MM.1S (cell line): ENCODE data around the gene FAM120A.

Source experiments
- DNase-seq: peaks from one replicate; pipeline ENCODE4 v3.0.0-alpha.2; 2015
- H2AFZ ChIP-seq: fragments of 300-600 bp; sonication (generic); 2 replicates; pipeline ENCODE4 v1.6.0; 2016; ENCODE audit warnings: antibody characterized with exemption, low read length
- H3F3A ChIP-seq: fragments of 300-600 bp; sonication (generic); 2 replicates; pipeline ENCODE4 v1.6.1; 2016; ENCODE audit warnings: mild to moderate bottlenecking, antibody characterized with exemption, low read length, moderate library complexity, mixed read lengths; ENCODE audit not compliant: insufficient read depth
- H3K27ac ChIP-seq: fragments of 300-600 bp; sonication (generic); 2 replicates; pipeline ENCODE4 v1.5.1; 2016; ENCODE audit warnings: mild to moderate bottlenecking, low read length
- H3K27me3 ChIP-seq: fragments of 300-600 bp; sonication (generic); replicated peaks from 2 replicates; pipeline ENCODE4 v1.6.0; 2016; ENCODE audit warnings: low read length; ENCODE audit not compliant: insufficient read depth
- H3K36me3 ChIP-seq: fragments of 300-600 bp; sonication (generic); replicated peaks from 2 replicates; pipeline ENCODE4 v1.6.1; 2016; ENCODE audit warnings: mild to moderate bottlenecking, low read length, mixed read lengths; ENCODE audit not compliant: insufficient read depth
- H3K4me1 ChIP-seq: fragments of 300-600 bp; sonication (generic); 2 replicates; pipeline ENCODE4 v1.6.1; 2016; ENCODE audit warnings: low read length, mixed read lengths
- H3K4me2 ChIP-seq: fragments of 300-600 bp; sonication (generic); 2 replicates; pipeline ENCODE4 v1.6.0; 2016; ENCODE audit warnings: low read depth, low read length
- H3K4me3 ChIP-seq: fragments of 300-600 bp; sonication (generic); 2 replicates; pipeline ENCODE4 v1.5.1; 2016; ENCODE audit warnings: low read length, mixed read lengths
- H3K79me2 ChIP-seq: fragments of 300-600 bp; sonication (generic); 2 replicates; pipeline ENCODE4 v1.6.1; 2016; ENCODE audit warnings: mixed run types, low read length, mixed read lengths
- H3K9ac ChIP-seq: fragments of 300-600 bp; sonication (generic); 2 replicates; pipeline ENCODE4 v1.6.1; 2016; ENCODE audit warnings: low read length, mixed read lengths
- H3K9me2 ChIP-seq: fragments of 300-600 bp; sonication (generic); replicated peaks from 2 replicates; pipeline ENCODE4 v1.6.1; 2016; ENCODE audit warnings: mild to moderate bottlenecking, low read length, mixed read lengths; ENCODE audit not compliant: insufficient read depth
- H3K9me3 ChIP-seq: fragments of 300-600 bp; sonication (generic); replicated peaks from 2 replicates; pipeline ENCODE4 v1.6.1; 2016; ENCODE audit warnings: mild to moderate bottlenecking, low read length, mixed read lengths; ENCODE audit not compliant: insufficient read depth
- H4K20me1 ChIP-seq: fragments of 300-600 bp; sonication (generic); 2 replicates; pipeline ENCODE4 v1.6.1; 2016; ENCODE audit warnings: mild to moderate bottlenecking, low read length, moderate library complexity, mixed read lengths; ENCODE audit not compliant: insufficient read depth
- CTCF ChIP-seq: fragments of 300-600 bp; sonication (generic); IDR thresholded peaks from 2 replicates; pipeline ENCODE4 v1.5.1; 2016; ENCODE audit warnings: antibody characterized with exemption, low read length, mixed read lengths
- EZH2 ChIP-seq: fragments of 300-600 bp; sonication (generic); optimal IDR thresholded peaks from 2 replicates; pipeline ENCODE3; 2017; ENCODE audit warnings: low read depth, mild to moderate bottlenecking, antibody characterized with exemption, low read length, mixed read lengths
- EZH2phosphoT487 ChIP-seq: fragments of 300-600 bp; sonication (generic); IDR thresholded peaks from 2 replicates; pipeline ENCODE4 v1.6.1; 2018; ENCODE audit warnings: antibody characterized with exemption, low read length

Gene FAM120A

GRCh38 chr9:93552923-93553322 lies 101.4 kb downstream of the FAM120A start:
- H3K36me3 ChIP-seq = peaks cover 36% of the 10 kb centered on the region; the same call in 1 of the 2 replicates
- no peak for TF ChIP-seq CTCF
- TF ChIP-seq EZH2 = no peak
- no peak for TF ChIP-seq EZH2phosphoT487
- no peak overlapping the region for H3K4me2 ChIP-seq

GRCh38 chr9:93555370-93555769 lies 103.9 kb downstream of the FAM120A start:
- Histone ChIP-seq H3K9me2 (no peaks in the 10 kb centered on the region), H3K36me3 (peaks cover 39% of the 10 kb centered on the region; the same call in 1 of the 2 replicates), H3K4me1 (no peaks in the 10 kb centered on the region), H2AFZ (no peak overlapping the region), H3K4me2 (no peak overlapping the region), H3K79me2 (peaks cover 6% of the 10 kb centered on the region; the same call in 1 of the 2 replicates), H3K27me3 (no peaks in the 10 kb centered on the region), H3K27ac (no peak overlapping the region), H3K4me3 (no peak overlapping the region), H3K9me3 (no peaks in the 10 kb centered on the region), H3F3A (no peaks in the 10 kb centered on the region), H3K9ac (no peak overlapping the region), H4K20me1 (no peaks in the 10 kb centered on the region)
- TF ChIP-seq EZH2 (no peak), EZH2phosphoT487 (no peak), CTCF (no peak)
- no peak for DNase-seq

More at GRCh38 chr9:93552923-93553322, 101.4 kb downstream of the FAM120A start:
- no peaks in the 10 kb centered on the region for H3K27me3 ChIP-seq
- H2AFZ ChIP-seq = no peak overlapping the region
- no peaks in the 10 kb centered on the region for H3F3A ChIP-seq
- no peak overlapping the region for H3K4me3 ChIP-seq
- peaks cover 10% of the 10 kb centered on the region for H3K4me1 ChIP-seq
- no peak for DNase-seq
- no peaks in the 10 kb centered on the region for H3K9me2 ChIP-seq
- H3K9ac ChIP-seq = no peak overlapping the region
- H3K79me2 ChIP-seq = peaks cover 6% of the 10 kb centered on the region; the same call in 1 of the 2 replicates
- no peaks in the 10 kb centered on the region for H3K9me3 ChIP-seq
- no peak overlapping the region for H3K27ac ChIP-seq
- no peaks in the 10 kb centered on the region for H4K20me1 ChIP-seq

GRCh38 chr9:93557366-93558137 lies 106.1 kb downstream of the FAM120A start:
- Histone ChIP-seq H3K4me2 (no peak overlapping the region), H2AFZ (no peak overlapping the region), H3F3A (no peaks in the 10 kb centered on the region), H3K9me3 (no peaks in the 10 kb centered on the region), H3K9ac (no peak overlapping the region), H3K79me2 (peaks cover 6% of the 10 kb centered on the region; the same call in 1 of the 2 replicates), H3K4me1 (no peaks in the 10 kb centered on the region), H3K27me3 (no peaks in the 10 kb centered on the region), H3K4me3 (no peak overlapping the region), H3K9me2 (no peaks in the 10 kb centered on the region), H3K27ac (no peak overlapping the region), H4K20me1 (no peaks in the 10 kb centered on the region), H3K36me3 (peaks cover 31% of the 10 kb centered on the region; the same call in 1 of the 2 replicates)
- DNase-seq = no peak
- TF ChIP-seq EZH2phosphoT487 (no peak), CTCF (no peak), EZH2 (no peak)
